Measurements from ENCODE around the gene ADPRH. TPM values are rescaled to one million over a fixed set of nuclear protein-coding genes. Genes with fewer than 3 reads are reported as not detected.

ADPRH gene
- total and polyA plus RNA-seq, 10 of the 15 experiments (the other 5 are each of a cell fraction or from before 2014, with no cell fraction given): 2.3 to 32.6 (median 19.0) TPM

- no peak for TF ChIP-seq MTA2 (IDR thresholded peaks at IDR 0.05; ENCODE audit: low read depth)
- TF ChIP-seq MYB (IDR thresholded peaks at IDR 0.05; ENCODE audit: borderline replicate concordance, low read depth, low read length): no peak
- TF ChIP-seq ETV6 (conservative IDR thresholded peaks at IDR 0.05 in 1 of 2, IDR thresholded peaks at IDR 0.05 in 1 of 2; ENCODE audit: borderline replicate concordance in 1 of 2, low read depth in 1 of 2): no peak
- no peak for TF ChIP-seq ZBED1 (IDR thresholded peaks at IDR 0.05; ENCODE audit: borderline replicate concordance)
- TF ChIP-seq BMI1 (IDR thresholded peaks at IDR 0.05; ENCODE audit: borderline replicate concordance): no peak
- no peak for TF ChIP-seq GATAD2B (conservative IDR thresholded peaks at IDR 0.05; ENCODE audit: low read depth)
- no peak for TF ChIP-seq CHD2 (IDR thresholded peaks at IDR 0.05; ENCODE audit: borderline replicate concordance, low read depth, low read length)
- no peak for TF ChIP-seq JUND (IDR thresholded peaks at IDR 0.05; ENCODE audit: low read depth, low read length)
Observed at GRCh38 chr3:119531151-119531550, 48.1 kb upstream of the ADPRH start (continued).

- DNase-seq (ENCODE audit: low read depth, low spot score) (no peak), FAIRE-seq (no peak), ATAC-seq (no peak)
- Histone ChIP-seq H3K27me3 (replicated peaks in 1 of 2; ENCODE audit: control insufficient read depth in 2 of 2, insufficient read depth in 2 of 2, low read length in 1 of 2) (no peaks in the 10 kb centered on the region), H4K20me1 (ENCODE audit: control insufficient read depth, insufficient read depth) (no peaks in the 10 kb centered on the region), H3K27ac (ENCODE audit: control insufficient read depth, insufficient read depth) (no peak overlapping the region), H2AFZ (ENCODE audit: control insufficient read depth, low read depth, low read length) (no peak overlapping the region), H3K9me3 (replicated peaks; ENCODE audit: control insufficient read depth, insufficient read depth, low read length) (no peaks in the 10 kb centered on the region), H3K9ac (ENCODE audit: control insufficient read depth, insufficient read depth, low read length) (no peak overlapping the region), H3K79me2 (ENCODE audit: control insufficient read depth, insufficient read depth, low read length) (peaks cover 19% of the 10 kb centered on the region), H3K4me3 (no peak overlapping the region), H3K4me1 (ENCODE audit: control insufficient read depth, insufficient read depth, low read length) (peaks cover 2% of the 10 kb centered on the region; the same call in 1 of the 2 replicates), H3K36me3 (ENCODE audit: control insufficient read depth in 2 of 2, insufficient read depth in 2 of 2, low read length in 1 of 2) (peaks cover 5 to 31% of the 10 kb centered on the region in 2 experiments), H3K4me2 (ENCODE audit: control insufficient read depth, insufficient read depth) (no peak overlapping the region)
- ChIA-PET POLR2A (interaction anchor here (0.7 kb wide), 1 partner anchor 29 kb away, joined by 3 read pairs; no protein-coding TSS in a partner anchor), SMC1A (ENCODE audit: uncharacterized antibody, unreplicated experiment) (interaction anchor here (1.1 kb wide), 1 partner anchor 65 kb away, joined by 4 read pairs; no protein-coding TSS in a partner anchor), RAD21 (ENCODE audit: unreplicated experiment) (no interaction called here), CTCF (interaction anchor here (1.0 kb wide), 1 partner anchor 8 kb away, joined by 3 read pairs; no protein-coding TSS in a partner anchor)
- in situ Hi-C loops (cut with MboI) (no loop called here), intact Hi-C loops (cut with micrococcal nuclease; ENCODE audit: unreplicated experiment) (no loop called here)
- BruUV-seq (replicated peaks): no TSS peak
- 100% methylated on average over 1 of the region's 1 CpG for WGBS (ENCODE audit: insufficient coverage, insufficient replicate concordance, low lambda C conversion rate, missing lambda C conversion rate)
- TF ChIP-seq ATF3 (IDR thresholded peaks at IDR 0.05; ENCODE audit: borderline replicate concordance, extremely low read depth, low read depth, low read length) (no peak), USF2 (IDR thresholded peaks at IDR 0.05; ENCODE audit: borderline replicate concordance, low read depth, low read length) (no peak), ATF2 (IDR thresholded peaks at IDR 0.05; ENCODE audit: low read length) (no peak), CREM (IDR thresholded peaks at IDR 0.05; ENCODE audit: low read depth) (no peak), MEF2A (IDR thresholded peaks at IDR 0.05; ENCODE audit: insufficient read depth, low read depth, low read length) (no peak), REST (IDR thresholded peaks at IDR 0.05; ENCODE audit: low read depth, low read length) (no peak), CBFB (IDR thresholded peaks at IDR 0.05; ENCODE audit: low read depth) (no peak), RCOR1 (conservative IDR thresholded peaks at IDR 0.05; ENCODE audit: low read depth, low read length) (no peak), SRF (IDR thresholded peaks at IDR 0.05; ENCODE audit: low read depth in 2 of 2, low read length in 2 of 2) (no peak)
Observed at GRCh38 chr3:119534296-119534695, 45.0 kb upstream of the ADPRH start.
